HG03378 (cell line): Measurements from ENCODE around the gene PRPF6.
A peak's percentile ranks its signal among the peaks of the same experiment; 100 is the strongest.
"Not testable (repeated sequence)": the region's sequence is repeated elsewhere in the genome, so short reads cannot be mapped to it uniquely, and the experiment has no call there.

Experiments
- ATAC-seq: cut with Tn5 transposase; IDR thresholded peaks from one replicate; pipeline ENCODE4 v1.9.1; 2021; ENCODE audit warnings: mild to moderate bottlenecking, moderate library complexity; ENCODE audit not compliant: unreplicated experiment

Gene PRPF6

DNA sequence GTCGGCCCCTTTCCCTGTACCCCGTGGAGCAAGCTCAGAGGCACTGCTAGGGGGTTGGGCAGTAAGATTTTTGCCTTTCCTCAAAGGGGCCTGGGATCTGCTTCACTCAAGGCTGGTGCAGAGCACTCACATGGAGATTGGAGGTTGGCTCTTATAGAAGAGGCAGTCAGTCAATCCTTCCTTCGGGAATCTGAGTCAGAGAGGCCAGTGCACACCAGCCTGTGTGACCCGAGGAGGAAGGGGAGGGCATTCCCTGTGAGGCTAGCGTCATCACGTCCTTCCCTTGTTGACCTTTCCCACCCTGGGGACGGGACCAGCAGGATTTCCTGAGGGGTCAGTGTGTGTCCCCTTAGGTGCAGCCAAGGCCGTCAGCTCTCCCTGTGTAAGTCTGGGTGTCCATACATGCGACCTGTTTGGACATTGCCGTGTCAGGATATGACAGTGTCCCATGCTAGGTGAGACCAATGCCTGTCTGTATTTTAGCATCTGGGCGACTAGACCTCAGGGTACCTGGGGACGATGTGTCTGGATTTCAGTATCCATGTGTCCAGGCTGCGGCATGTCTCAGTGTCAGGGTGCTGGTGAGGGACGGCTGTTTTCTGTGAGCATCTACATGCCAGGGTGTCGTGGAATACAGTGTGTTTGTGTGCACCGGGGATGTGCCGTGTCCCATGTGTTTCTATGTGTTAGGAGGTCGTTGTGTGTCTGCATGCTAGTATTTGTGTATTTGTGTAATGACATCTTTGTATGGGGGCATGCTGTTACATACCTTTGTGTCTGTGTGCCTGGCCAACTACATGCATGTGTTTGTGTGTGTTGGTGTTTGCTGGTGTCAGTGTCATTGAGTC is 8.4 kb upstream of the PRPF6 start:
- ATAC-seq: no peak

DNA sequence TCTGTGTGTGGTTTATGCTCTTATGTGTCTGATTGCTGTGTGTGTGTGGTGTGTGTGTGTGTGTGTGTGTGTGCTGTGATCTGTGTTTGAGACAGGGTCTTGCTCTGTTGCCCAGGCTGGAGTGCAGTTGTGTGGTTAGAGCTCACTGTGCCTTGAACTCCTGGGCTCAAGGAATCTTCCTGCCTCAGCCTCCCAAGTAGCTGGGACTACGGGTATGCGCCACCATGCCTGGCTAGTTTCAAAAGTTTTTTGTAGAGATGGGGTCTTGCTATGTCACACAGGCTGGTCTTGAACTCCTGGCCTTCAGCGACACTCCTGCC is 7.8 kb upstream of the PRPF6 start:
- no peak for ATAC-seq

DNA sequence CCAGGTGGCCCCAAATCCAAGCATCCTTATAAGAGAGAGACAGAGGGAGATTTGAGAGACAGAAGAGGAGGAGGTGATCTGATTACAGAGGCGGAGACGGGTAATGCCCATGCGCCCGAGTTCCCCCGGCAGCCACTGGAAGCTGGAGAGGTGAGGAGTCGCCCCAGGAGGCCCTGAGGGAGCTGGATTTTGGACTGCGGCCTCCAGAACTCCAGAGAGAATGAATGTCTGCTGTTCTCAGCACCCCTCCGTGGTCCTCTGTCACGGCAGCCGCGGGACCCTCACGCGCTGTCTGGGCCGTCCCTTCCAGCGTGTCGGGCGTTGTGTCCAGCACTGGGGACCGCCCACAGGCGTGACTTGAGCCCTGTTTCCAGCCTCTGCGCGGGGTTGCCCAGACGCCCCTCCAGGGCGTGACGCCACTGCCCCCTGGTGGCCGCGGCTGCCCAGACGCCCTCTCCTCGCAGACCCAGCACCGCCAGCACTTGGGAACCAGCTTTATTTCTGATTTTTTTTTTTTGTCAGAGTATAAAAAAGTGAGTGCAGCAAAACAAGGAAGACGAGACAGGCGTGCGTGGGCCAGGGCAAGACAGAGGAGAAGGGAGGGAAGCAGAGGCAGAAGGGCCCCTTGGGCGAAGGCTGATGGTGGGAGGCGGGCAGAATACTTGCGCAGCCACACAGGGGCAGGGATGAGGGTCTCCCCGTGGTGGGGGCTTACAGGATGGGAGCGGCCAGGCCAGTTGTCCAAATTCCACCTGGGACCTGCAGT is 7.1 kb upstream of the PRPF6 start:
- ATAC-seq: no peak

DNA sequence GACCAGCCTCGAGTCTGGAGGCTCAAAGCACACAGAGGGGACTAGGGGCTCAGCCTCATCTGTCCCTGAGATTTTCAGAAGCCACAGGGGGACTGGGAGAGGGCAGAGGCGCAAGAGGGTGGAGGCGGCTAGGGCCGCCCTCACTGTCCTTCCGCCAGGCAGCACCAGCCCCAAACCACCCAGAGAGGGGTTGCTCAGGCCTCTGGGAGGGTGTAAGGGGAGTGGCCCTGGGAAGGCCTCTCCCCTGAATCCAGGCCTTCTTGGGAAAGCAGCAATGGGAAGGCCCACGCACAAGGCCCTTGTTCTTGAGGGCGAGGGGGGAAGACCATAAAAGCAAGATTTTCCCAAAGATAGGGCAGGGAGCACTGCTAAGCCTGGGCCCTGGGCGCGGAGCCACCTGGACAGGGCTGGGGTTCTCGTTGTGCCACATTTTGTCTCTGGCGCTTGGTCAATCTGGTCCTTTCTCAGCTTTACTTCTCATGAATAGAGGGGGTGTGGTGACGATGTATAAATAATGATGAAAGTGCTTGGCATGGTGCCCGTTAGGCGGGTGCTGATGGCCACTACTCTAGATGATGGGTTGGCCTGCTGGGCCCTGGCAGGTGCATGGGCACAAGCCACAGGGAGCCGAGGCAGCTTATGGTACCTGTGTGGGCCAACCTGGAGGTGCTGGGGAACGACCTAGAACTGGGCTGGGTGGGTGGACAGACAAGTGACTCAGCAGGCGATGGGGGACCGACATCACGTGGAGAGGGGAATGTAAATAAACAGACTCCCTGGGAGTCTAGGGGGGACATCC is 6.3 kb upstream of the PRPF6 start:
- no peak for ATAC-seq

DNA sequence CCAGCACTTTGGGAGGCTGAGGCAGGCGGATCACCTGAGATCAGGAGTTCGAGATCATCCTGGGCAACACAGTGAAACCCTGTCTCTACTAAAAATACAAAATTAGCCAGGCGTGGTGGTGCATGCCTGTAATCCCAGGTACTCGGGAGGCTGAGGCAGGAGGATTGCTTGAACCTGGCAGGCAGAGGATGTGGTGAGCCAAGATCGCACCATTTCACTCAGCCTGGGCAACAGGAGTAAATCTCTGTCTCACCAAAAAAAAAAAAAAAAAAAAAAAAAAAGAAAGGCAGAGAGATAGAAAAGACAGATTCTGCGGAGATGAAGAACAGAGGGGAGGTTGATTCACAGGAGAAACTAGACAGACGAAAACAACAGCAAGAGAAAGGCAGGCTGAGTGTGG is 4.4 kb upstream of the PRPF6 start:
- ATAC-seq: not testable (repeated sequence)

DNA sequence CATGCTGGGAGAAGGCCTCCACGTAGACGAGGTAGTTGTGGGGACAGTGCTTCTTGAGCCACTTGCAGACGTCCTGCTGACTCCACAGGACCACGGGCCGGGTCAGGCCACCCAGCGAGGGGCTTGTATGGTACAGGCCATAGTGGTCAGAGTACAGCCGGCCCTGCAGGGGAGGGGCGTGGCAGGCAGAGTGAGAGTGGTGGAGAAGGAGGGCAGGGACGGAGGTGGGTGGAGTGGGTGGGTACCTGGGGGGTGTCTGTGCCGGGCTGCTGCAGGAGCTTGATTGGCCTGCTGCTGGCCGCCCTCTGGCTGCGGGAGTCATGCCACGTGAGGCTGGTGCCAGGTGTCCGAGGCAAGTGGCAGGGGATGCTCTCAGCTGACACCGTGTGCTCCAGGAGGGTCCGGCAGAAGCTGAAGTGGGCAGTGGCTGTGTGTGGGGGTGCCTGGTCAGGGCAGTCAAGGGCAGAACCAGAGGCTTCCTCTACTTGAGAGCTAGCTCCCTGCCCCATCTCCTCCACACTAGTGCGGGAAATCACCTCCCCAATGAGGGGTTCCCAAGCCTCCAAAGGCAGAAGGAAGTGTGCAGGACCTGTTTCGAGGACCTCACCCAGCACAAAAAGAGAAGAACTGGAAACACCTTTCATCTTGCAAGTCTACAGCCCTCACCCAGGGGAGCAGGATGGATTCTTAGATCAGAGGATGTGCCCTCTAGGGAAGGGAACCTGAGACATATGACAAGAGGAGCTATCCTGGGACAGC is 3.8 kb upstream of the PRPF6 start:
- no peak for ATAC-seq

DNA sequence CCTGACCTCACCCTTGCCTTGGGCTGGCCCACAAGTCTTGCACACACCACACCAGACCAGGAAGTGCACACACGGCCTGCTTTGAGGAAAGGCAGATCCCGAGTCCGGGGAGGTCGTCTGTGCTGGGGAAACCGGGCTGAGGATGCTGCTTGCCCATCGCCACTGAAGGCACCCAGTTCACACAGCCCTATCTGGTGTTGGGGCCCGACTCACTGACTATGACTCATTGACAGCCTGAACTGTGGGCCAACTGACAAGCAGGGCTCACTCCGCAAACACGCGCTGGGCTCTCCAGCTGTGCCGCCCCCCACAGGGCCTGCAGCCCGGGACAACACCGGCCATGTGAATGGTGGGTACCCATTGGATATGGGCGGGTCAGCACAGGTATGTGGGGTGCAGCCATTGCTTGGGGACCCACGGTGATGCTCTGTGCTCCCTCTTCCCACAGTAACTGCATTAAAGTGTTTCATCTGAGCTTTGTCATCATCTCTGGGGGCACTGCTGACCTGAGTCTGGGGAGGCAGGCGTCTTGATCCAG is 3.1 kb upstream of the PRPF6 start:
- no peak for ATAC-seq

DNA sequence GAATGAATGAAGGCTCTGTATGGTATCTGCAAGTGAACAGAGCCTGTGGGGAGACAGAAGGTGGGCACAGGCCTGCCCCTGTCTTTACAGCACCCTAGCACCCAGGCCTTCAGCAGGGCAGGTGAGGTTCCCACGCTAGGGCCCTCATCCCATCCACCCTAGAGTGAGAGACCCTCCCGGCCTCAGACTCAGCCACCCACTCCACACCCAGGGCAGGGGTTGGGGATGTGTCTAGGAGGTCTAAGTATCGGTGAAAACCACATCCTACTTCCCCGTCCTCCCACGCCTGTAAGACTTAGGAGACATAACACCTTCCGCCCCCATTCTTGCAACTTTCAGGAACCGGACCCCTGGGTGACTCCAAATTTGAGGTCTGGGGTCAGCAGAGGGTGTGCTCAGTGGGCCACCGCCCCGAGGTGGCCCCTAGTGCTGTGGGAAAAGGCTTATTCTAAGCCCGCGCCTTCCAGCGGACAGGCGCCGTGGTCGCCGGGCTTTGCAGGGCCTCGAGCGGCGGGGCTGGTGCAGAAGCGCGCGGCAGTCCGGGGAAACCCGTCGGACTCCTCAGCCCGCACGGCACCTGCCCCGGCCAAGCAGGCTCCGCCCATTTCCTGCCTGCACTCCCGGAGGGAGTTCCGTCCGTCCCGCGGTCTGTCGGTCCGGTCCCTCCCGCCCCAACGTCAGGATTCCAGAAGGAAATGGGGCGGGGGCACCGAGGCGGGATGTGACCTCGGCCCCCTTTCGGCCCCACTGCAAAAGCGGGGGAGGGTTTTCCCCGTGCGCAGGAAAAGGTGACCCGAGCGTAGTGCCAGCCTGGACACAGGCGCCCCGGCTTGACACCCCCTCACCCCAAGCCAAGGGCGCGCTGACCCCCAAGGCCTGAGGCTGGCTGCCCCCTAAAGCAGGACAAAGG is 2.4 kb upstream of the PRPF6 start:
- no peak for ATAC-seq

DNA sequence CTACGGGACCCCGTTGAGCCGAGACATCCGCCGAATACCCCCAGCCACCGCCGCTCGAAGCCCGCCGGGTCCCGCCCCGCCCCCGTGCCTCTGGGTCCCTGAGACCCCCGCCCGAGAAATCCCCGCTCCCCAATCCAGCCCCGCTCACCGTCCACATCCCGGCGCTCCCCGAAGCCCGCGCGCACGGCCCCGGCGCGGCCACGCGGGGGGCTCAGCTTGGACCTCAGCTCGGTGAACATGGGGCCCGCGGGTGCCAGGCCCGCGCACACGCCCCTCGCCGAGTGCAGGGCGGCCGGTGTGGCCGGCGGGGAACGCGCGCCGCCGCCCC is 1.7 kb upstream of the PRPF6 start:
- no peak for ATAC-seq

DNA sequence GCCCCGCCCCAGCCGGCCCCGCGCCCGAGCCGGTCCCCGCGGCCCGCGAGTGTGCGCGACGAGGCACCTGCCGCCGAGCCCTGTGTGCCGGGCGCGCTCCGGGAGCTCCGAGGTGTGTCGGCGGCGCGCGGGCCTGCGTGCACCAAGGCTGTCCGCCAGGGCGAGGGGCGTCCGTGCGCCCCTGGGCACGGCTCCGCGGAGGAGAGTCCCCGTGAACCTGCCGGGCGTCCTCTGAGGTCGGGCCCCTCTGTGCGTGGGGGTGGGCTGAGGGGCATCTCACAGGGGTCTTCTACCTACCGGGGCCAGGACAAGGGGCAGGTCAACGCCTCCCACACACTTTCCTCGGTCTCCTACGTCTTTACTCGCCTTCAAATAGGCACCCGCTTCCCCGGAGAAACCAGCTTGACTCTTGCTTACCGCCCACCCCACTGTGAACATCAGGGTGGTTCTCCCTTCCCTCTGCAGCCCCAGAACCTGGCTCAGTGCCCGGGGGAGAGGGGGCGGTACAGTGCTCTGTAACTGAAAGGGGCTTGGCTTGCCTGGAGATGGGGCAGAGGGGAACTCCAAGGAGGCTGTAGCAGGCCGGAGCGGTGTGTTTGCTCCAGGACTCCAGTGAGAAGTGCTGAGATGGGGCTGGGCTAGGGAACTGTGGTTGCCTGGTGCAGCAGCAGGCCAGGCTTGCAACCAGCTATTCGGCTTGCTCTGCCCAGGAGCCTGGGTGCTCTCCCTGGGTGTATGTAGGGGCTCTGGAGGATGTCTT is 1.2 kb upstream of the PRPF6 start, which contains the start of gene SAMD10:
Gene SAMD10 (minus strand): TSS at position 86 of the 760 bp plus-strand sequence. CDS start 175 bp downstream, outside the sequence.
- ATAC-seq: peak; percentile 30

DNA sequence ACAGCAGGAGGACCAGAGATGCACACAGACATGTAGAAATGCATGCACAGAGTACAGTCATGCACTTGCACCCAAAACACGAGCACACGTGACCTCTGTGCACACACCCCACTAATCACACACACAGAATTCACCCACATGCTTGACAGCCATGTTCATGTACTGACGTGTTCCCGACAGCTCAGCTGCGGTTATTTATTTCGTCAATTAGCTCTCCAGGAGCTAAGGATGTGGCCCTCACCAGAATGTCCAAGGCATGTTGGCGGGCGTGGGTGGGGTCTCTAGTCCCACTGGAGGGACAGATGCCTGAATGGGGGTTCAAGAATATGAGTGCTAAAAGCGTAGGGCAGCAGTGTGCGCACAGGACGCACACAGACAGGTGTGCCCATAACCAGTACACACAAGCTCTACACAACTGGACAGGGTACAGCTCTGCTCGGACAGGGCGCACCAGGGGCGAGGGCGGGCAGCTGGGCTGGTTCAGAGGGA is 571 bp upstream of the PRPF6 start:
- ATAC-seq: no peak

DNA sequence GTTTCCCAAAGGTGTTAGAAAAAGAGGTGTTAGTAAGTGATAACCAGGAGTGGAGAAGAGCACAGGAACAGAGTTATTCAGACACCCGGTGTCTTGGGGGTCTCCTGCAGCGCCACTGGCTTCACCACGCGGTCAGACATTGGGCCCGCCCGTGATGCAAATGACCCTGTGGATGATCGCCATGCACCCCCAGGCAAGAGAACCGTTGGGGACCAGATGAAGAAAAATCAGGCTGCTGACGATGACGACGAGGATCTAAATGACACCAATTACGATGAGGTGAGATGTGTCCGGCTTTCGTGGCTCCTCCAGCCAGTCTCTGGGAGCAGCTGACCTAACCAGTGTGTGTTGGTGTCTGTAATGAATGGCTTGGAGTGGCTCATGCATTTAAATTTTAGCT is 2.0 kb downstream of the PRPF6 start:
- no peak for ATAC-seq

DNA sequence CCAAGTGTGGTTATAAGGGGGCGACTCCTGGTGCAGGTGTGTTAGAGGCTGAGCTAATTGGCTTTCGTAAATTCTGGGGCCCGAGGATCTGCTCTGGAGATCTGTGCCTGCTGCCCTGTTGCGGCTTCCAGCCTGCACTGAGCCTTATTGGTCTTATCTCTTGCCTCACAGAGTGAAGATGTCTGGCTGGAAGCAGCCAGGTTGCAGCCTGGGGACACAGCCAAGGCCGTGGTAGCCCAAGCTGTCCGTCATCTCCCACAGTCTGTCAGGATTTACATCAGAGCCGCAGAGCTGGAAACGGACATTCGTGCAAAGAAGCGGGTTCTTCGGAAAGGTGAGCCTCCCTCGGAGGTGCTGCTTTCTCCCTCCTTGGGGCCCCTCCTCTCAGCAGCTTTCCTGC is 20.0 kb downstream of the PRPF6 start:
- no peak for ATAC-seq

DNA sequence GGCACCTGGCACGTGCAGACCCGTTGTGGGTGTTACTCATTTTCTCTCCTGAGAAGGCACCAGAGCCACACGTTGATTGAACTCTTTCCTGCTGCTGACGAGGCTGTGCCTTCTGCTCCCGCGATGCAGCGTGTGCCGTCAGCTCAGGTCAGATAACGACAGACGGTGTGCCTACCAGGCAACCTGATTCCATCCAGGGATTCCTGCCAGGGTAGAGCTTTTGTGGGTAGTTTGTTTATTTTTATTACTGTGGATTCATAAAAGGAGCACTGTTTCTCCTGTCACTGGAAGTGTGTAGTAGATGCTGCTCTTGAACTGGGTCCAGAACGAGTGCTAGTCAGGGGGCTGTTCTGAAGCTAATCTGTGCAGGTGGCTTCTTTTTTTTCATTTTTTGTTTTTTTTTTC is 20.7 kb downstream of the PRPF6 start:
- ATAC-seq: no peak

DNA sequence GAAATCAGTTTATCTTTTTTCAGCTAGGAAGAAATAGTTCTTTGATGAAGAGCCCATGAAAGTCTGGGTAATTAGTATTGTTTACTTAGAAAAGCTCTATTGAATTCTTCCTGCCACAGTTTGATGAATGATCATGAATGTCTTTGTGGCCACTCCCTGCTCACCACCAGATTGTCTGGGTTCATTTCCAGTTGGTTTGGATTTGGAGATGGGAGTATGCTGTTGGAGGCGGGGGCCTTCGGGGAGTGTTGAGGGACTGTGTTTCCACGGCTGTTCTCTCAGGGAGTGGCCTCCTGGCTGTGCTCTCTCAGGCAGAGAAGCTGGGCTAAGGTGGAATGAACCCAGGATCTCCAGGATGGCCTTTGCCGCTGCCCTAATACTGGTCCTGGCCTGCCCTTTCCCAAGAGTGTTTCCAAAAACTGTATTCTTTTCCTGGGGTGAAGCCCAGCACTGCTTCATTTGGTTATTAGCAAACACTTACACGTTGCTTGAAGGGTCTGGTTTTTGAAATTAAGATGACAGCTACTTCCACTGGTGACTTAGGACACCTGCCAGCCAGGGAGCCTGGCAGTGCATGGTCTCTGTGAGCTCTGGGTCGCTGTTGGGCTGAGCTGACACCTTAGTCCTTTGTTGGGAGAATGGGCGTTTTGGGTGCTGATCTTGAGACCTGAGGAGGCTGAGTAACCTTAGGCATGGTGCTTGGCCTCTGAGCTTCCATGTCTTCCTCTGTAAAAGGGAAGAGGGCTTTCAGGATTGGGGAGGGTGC is 23.2 kb downstream of the PRPF6 start:
- ATAC-seq: no peak

DNA sequence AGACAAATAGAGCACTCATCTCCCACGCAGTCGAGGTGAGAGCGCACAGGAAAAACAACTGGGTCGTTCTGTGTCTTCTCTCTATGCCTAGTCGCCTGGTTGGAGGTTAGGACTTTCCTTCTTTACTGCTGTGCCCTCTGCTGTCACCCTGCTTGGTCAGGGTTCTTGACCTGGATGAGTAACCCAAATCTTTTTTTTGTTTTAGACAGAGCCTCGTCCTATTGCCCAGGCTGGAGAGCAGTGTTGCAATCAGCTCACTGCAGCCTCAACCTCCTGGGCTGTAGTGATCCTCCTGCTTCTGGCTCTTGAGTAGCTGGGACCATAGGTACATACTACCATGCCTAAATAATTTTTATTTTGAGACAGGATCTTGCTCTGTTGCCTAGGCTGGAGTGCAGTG is 24.5 kb downstream of the PRPF6 start:
- no peak for ATAC-seq

DNA sequence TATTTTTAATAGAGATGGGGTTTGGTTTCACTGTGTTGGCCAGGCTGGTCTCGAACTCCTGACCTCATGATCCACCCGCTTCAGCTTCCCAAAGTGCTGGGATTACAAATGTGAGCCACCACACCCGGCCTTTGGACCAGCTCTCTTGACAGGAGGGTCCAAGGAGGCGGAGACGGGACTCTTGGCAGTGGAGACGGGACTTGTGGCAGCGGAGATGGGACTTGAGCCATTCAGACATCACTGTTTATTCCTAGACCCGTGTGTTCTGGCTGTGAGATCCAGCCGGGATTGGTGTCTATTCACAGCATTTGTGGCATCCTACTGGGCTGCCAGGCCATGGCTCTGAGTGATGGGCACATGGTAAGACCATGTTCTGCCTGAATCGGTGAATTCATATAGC is 25.6 kb downstream of the PRPF6 start:
- ATAC-seq: no peak

DNA sequence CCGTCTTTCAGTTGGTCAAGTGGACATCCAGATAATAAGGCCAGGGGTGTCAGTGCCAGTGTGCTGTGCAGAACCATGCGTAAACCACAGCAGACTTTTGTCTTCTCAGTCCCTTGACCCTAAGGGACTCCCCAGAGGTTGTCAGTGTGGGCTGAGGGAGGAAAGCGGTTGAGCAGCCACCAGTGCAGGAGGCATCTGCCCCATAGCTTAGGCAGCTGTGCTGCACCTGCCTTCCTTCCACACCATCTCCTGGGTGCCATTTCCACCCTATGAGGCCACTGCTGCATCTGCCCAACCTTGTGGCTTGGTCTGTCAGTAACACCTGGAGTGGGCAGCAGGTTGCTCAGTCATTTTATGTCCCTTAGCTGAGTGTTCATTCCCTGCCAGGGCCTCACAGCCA is 26.0 kb downstream of the PRPF6 start:
- no peak for ATAC-seq
